Thyroid gland (tissue), 4 donors: Measurements from ENCODE around the gene CACNA1D. TPM values are rescaled to one million over a fixed set of nuclear protein-coding genes. Genes with fewer than 3 reads are reported as not detected.
A peak's percentile ranks its signal among the peaks of the same experiment; 100 is the strongest.

Source experiments
- DNase-seq, 2 donors: peaks; one replicate each; pipeline ENCODE4 v3.0.0-alpha.2; 2019
- H3K27ac ChIP-seq, 3 donors: fragments of 200-600 bp; sonication (generic); 1 replicate in 2 of 3; 2 replicates in 1 of 3; pipeline ENCODE4 v1.5.1; 2016 to 2019; ENCODE audit warnings: mild to moderate bottlenecking in 1 of 3, moderate library complexity in 1 of 3
- H3K27me3 ChIP-seq: fragments of 200-600 bp; sonication (generic); one replicate; pipeline ENCODE4 v1.5.1; 2019
- H3K36me3 ChIP-seq, 2 donors: fragments of 200-600 bp; sonication (generic); one replicate each; pipeline ENCODE4 v1.5.1; 2016 to 2019
- H3K4me1 ChIP-seq, 2 donors: fragments of 200-600 bp; sonication (generic); one replicate each; pipeline ENCODE4 v1.5.1; 2017 to 2019
- H3K4me3 ChIP-seq, 3 donors: fragments of 200-600 bp; sonication (generic); replicated peaks in 1 of 3; 1 replicate in 2 of 3; 2 replicates in 1 of 3; pipeline ENCODE4 v1.5.1; 2016; ENCODE audit warnings: mild to moderate bottlenecking in 1 of 3
- H3K9me3 ChIP-seq: fragments of 200-600 bp; sonication (generic); one replicate; pipeline ENCODE4 v1.5.1; 2017
- CTCF ChIP-seq, 6 experiments: fragments of 200-600 bp in 3 of 6; fragments of 450-650 bp in 3 of 6; sonication (generic) in 3 of 6; IDR thresholded peaks; one replicate each; pipeline ENCODE4 v1.5.1; 2016 to 2019; ENCODE audit warnings: antibody characterized with exemption in 6 of 6, mild to moderate bottlenecking in 2 of 6, inconsistent platforms in 1 of 6, moderate library complexity in 1 of 6
- POLR2A ChIP-seq, 2 donors: fragments of 450-650 bp; IDR thresholded peaks; one replicate each; pipeline ENCODE4 v1.6.1; 2017; ENCODE audit warnings: antibody characterized with exemption in 2 of 2, mild to moderate bottlenecking in 2 of 2, moderate library complexity in 1 of 2
- WGBS, 2 donors: methylation state at CpG; one replicate each; pipeline ENCODE4 v1.1.5; 2017; 5-methylcytosine and 5-hydroxymethylcytosine counted together
- intact Hi-C: fragments of 100-400 bp; cut with DNase I; formaldehyde crosslinking; loops from one replicate; pipeline ENCODE4 v1.15.1; 2023
- total RNA-seq, 4 donors: library from RNA; depleted of rRNA; stranded (reverse); fragments of >200 nt; gene quantifications; one replicate each; pipeline ENCODE4 v1.2.3, GENCODE V29; 2016

CACNA1D gene
- total RNA-seq, 4 donors from 2014 or later = 7.1 to 46.1 (median 27.3) TPM

GRCh38 chr3:53489787-53490458, 4.5 kb upstream of the CACNA1D start:
- Histone ChIP-seq H3K27ac (no peak overlapping the region), H3K9me3 (no peaks in the 10 kb centered on the region), H3K27me3 (no peaks in the 10 kb centered on the region), H3K36me3 (no peaks in the 10 kb centered on the region), H3K4me1 (peaks cover 0 to 9% of the 10 kb centered on the region in 2 donors), H3K4me3 (no peak overlapping the region)
- no peak for DNase-seq
- 50 to 51% methylated on average over 7 of the region's 7 CpGs for WGBS, 2 donors
- intact Hi-C loops = no loop called here
- no peak for TF ChIP-seq CTCF (IDR thresholded peaks at IDR 0.05)
- TF ChIP-seq POLR2A (IDR thresholded peaks at IDR 0.05) = no peak

GRCh38 chr3:53490459-53490968, 3.9 kb upstream of the CACNA1D start:
- peaks cover 5 to 9% of the 10 kb centered on the region in 2 donors for H3K4me1 ChIP-seq
- intact Hi-C loops = no loop called here
- no peak for TF ChIP-seq CTCF (IDR thresholded peaks at IDR 0.05)
- no peak for TF ChIP-seq POLR2A (IDR thresholded peaks at IDR 0.05)
- no peaks in the 10 kb centered on the region for H3K9me3 ChIP-seq
- H3K4me3 ChIP-seq = no peak overlapping the region
- no peaks in the 10 kb centered on the region for H3K27me3 ChIP-seq
- WGBS, 2 donors = 63 to 68% methylated on average over 4 of the region's 4 CpGs
- H3K27ac ChIP-seq = no peak overlapping the region
- H3K36me3 ChIP-seq = no peaks in the 10 kb centered on the region
- DNase-seq = no peak

GRCh38 chr3:53491276-53491675, 3.1 kb upstream of the CACNA1D start:
- no peak overlapping the region for H3K27ac ChIP-seq
- H3K4me1 ChIP-seq = peaks cover 9% of the 10 kb centered on the region in 2 donors
- TF ChIP-seq POLR2A (IDR thresholded peaks at IDR 0.05) = no peak
- TF ChIP-seq CTCF (IDR thresholded peaks at IDR 0.05) = no peak
- no peaks in the 10 kb centered on the region for H3K27me3 ChIP-seq
- intact Hi-C loops = no loop called here
- no peaks in the 10 kb centered on the region for H3K36me3 ChIP-seq
- H3K4me3 ChIP-seq = no peak overlapping the region
- 86 to 90% methylated on average over 6 of the region's 6 CpGs for WGBS, 2 donors
- DNase-seq = no peak
- no peaks in the 10 kb centered on the region for H3K9me3 ChIP-seq

GRCh38 chr3:53493595-53493962, 832 bp upstream of the CACNA1D start:
- intact Hi-C loops = no loop called here
- no peak for DNase-seq
- H3K9me3 ChIP-seq = no peaks in the 10 kb centered on the region
- H3K36me3 ChIP-seq = no peaks in the 10 kb centered on the region
- no peak for TF ChIP-seq POLR2A (IDR thresholded peaks at IDR 0.05)
- no peak for TF ChIP-seq CTCF (IDR thresholded peaks at IDR 0.05)
- H3K27ac ChIP-seq = peak overlapping the region; percentile 31 to 64 (median 56)
- H3K27me3 ChIP-seq = no peaks in the 10 kb centered on the region
- H3K4me1 ChIP-seq = peaks cover 9% of the 10 kb centered on the region in 2 donors
- H3K4me3 ChIP-seq = peak overlapping the region; percentile 43 to 76 (median 63)
- WGBS, 2 donors = 14 to 16% methylated on average over 3 to 13 of the region's 13 CpGs

GRCh38 chr3:53495146-53495519, 722 bp downstream of the CACNA1D start:
- no peaks in the 10 kb centered on the region for H3K36me3 ChIP-seq
- peak overlapping the region in 1 of 3 donors; percentile 4 for H3K27ac ChIP-seq
- WGBS, 2 donors = 0% methylated on average over 15 to 26 of the region's 27 CpGs

More at GRCh38 chr3:53495146-53495519, 722 bp downstream of the CACNA1D start:
- TF ChIP-seq POLR2A (IDR thresholded peaks at IDR 0.05) (no peak), CTCF (IDR thresholded peaks at IDR 0.05) (no peak)
- Histone ChIP-seq H3K27me3 (no peaks in the 10 kb centered on the region), H3K9me3 (no peaks in the 10 kb centered on the region), H3K4me3 (peak overlapping the region; percentile 19 to 67 (median 34)), H3K4me1 (peaks cover 9% of the 10 kb centered on the region in 2 donors)
- intact Hi-C loops = no loop called here
- DNase-seq = peak; percentile 34 to 47
